ENCODE results near the gene ST3GAL6.

GRCh38 chr3:98827221-98827920, 64.2 kb downstream of the ST3GAL6 start:
- TF ChIP-seq EP300 (IDR thresholded peaks at IDR 0.05; ENCODE audit: low read depth in 2 of 2, low read length in 2 of 2) (no peak), EP300 (CRISPR knock-in tag; IDR thresholded peaks at IDR 0.05; ENCODE audit: borderline replicate concordance) (no peak), HNRNPH1 (optimal IDR thresholded peaks at IDR 0.05; ENCODE audit: low read depth, low read length) (no peak), CTCF (CRISPR knock-in tag; IDR thresholded peaks at IDR 0.05) (no peak)
